ACC112 (cell line): ENCODE measurements around the gene MEA1.

Source experiments
- H2AFZ ChIP-seq: fragments of 200-600 bp; sonication (generic); one replicate; pipeline ENCODE4 v1.6.0; 2017; ENCODE audit warnings: antibody characterized with exemption, low read length; ENCODE audit not compliant: unreplicated experiment
- H3K27ac ChIP-seq: fragments of 200-600 bp; sonication (generic); 2 replicates; pipeline ENCODE4 v1.5.1; 2014; ENCODE audit warnings: low read depth, mild to moderate bottlenecking, antibody characterized with exemption, low read length, moderate library complexity
- H3K27me3 ChIP-seq: fragments of 200-600 bp; sonication (generic); 2 replicates; pipeline ENCODE4 v1.6.1; 2014; ENCODE audit warnings: mild to moderate bottlenecking, antibody characterized with exemption, low read length, moderate library complexity, mixed read lengths; ENCODE audit not compliant: insufficient read depth
- H3K36me3 ChIP-seq: fragments of 200-600 bp; sonication (generic); 2 replicates; pipeline ENCODE4 v1.6.1; 2016; ENCODE audit warnings: mild to moderate bottlenecking, antibody characterized with exemption, low read length, moderate library complexity, mixed read lengths; ENCODE audit not compliant: insufficient read depth
- H3K4me1 ChIP-seq: fragments of 200-600 bp; sonication (generic); one replicate; pipeline ENCODE4 v1.6.1; 2016; ENCODE audit warnings: low read length, mixed read lengths; ENCODE audit not compliant: insufficient read depth, unreplicated experiment, control insufficient read depth
- H3K4me3 ChIP-seq: fragments of 200-600 bp; sonication (generic); 2 replicates; pipeline ENCODE4 v1.5.1; 2014; ENCODE audit warnings: mild to moderate bottlenecking, low read depth, low read length
- H3K79me2 ChIP-seq: fragments of 200-600 bp; sonication (generic); one replicate; pipeline ENCODE4 v1.6.0; 2016; ENCODE audit warnings: low read length; ENCODE audit not compliant: control insufficient read depth, unreplicated experiment, insufficient read depth

MEA1 gene

GRCh38 chr6:43021270-43022047 lies 7.7 kb upstream of the MEA1 start, which contains the start of gene RRP36:
TSS of gene RRP36 (plus strand) at chr6:43021623. CDS start at chr6:43021655, 32 bp downstream.
- no peaks in the 10 kb centered on the region for H3K27me3 ChIP-seq
- H3K4me1 ChIP-seq = peaks cover 13% of the 10 kb centered on the region
- peaks cover 8% of the 10 kb centered on the region; the same call in 1 of the 2 replicates for H3K36me3 ChIP-seq
- peak within 1 kb of the TSS; percentile 100 for H3K4me3 ChIP-seq
- H2AFZ ChIP-seq = peak within 1 kb of the TSS; percentile 40
- peaks cover 46% of the 10 kb centered on the region for H3K79me2 ChIP-seq
- H3K27ac ChIP-seq = peak within 1 kb of the TSS; percentile 75

GRCh38 chr6:43020847-43021246 lies 7.1 kb upstream of the MEA1 start:
- Histone ChIP-seq H3K27ac (peak overlapping the region; percentile 75), H3K27me3 (no peaks in the 10 kb centered on the region), H3K79me2 (peaks cover 52% of the 10 kb centered on the region), H3K4me3 (peak overlapping the region; percentile 100), H2AFZ (no peak overlapping the region), H3K36me3 (peaks cover 8% of the 10 kb centered on the region; the same call in 1 of the 2 replicates), H3K4me1 (peaks cover 19% of the 10 kb centered on the region)

GRCh38 chr6:43020052-43020705 lies 6.4 kb upstream of the MEA1 start:
- H3K27ac ChIP-seq = peak overlapping the region; percentile 1; the same call in 1 of the 2 replicates
- no peak overlapping the region for H3K4me3 ChIP-seq

GRCh38 chr6:43019152-43019551 lies 5.4 kb upstream of the MEA1 start:
- no peak overlapping the region for H3K27ac ChIP-seq
- H3K4me3 ChIP-seq = no peak overlapping the region
- peaks cover 59% of the 10 kb centered on the region for H3K79me2 ChIP-seq
- H2AFZ ChIP-seq = no peak overlapping the region
- no peaks in the 10 kb centered on the region; the same call in 1 of the 2 replicates for H3K36me3 ChIP-seq
- H3K4me1 ChIP-seq = peaks cover 24% of the 10 kb centered on the region
- H3K27me3 ChIP-seq = no peaks in the 10 kb centered on the region

More at GRCh38 chr6:43020052-43020705, 6.4 kb upstream of the MEA1 start:
- Histone ChIP-seq H3K27me3 (no peaks in the 10 kb centered on the region), H2AFZ (no peak overlapping the region), H3K79me2 (peaks cover 58% of the 10 kb centered on the region), H3K36me3 (peaks cover 8% of the 10 kb centered on the region; the same call in 1 of the 2 replicates), H3K4me1 (peaks cover 24% of the 10 kb centered on the region)

GRCh38 chr6:43016943-43017334 lies 3.2 kb upstream of the MEA1 start:
- Histone ChIP-seq H3K36me3 (no peaks in the 10 kb centered on the region; the same call in 1 of the 2 replicates), H3K27ac (no peak overlapping the region), H3K27me3 (no peaks in the 10 kb centered on the region), H3K4me1 (peaks cover 29% of the 10 kb centered on the region), H2AFZ (no peak overlapping the region), H3K79me2 (peaks cover 55% of the 10 kb centered on the region), H3K4me3 (no peak overlapping the region)

- peaks cover 34% of the 10 kb centered on the region for H3K4me1 ChIP-seq
- no peak overlapping the region for H2AFZ ChIP-seq
- no peak overlapping the region for H3K4me3 ChIP-seq
- H3K27ac ChIP-seq = no peak overlapping the region
- H3K27me3 ChIP-seq = no peaks in the 10 kb centered on the region
- H3K36me3 ChIP-seq = no peaks in the 10 kb centered on the region; the same call in 1 of the 2 replicates
- H3K79me2 ChIP-seq = peaks cover 53% of the 10 kb centered on the region
Observed at GRCh38 chr6:43016176-43016942, 2.6 kb upstream of the MEA1 start.

- Histone ChIP-seq H3K4me3 (peak overlapping the region; percentile 89), H3K36me3 (peaks cover 2% of the 10 kb centered on the region; the same call in 1 of the 2 replicates), H3K27me3 (no peaks in the 10 kb centered on the region), H3K79me2 (peaks cover 53% of the 10 kb centered on the region), H3K27ac (peak overlapping the region; percentile 64), H3K4me1 (peaks cover 28% of the 10 kb centered on the region), H2AFZ (peak overlapping the region; percentile 23)
Observed at GRCh38 chr6:43014434-43014909, 726 bp upstream of the MEA1 start.

GRCh38 chr6:43013097-43013842 lies 476 bp downstream of the MEA1 start:
- peaks cover 7% of the 10 kb centered on the region; the same call in 1 of the 2 replicates for H3K36me3 ChIP-seq
- H2AFZ ChIP-seq = peak overlapping the region; percentile 81
- H3K27ac ChIP-seq = peak overlapping the region; percentile 16; the same call in 1 of the 2 replicates
- peaks cover 28% of the 10 kb centered on the region for H3K4me1 ChIP-seq
- no peaks in the 10 kb centered on the region for H3K27me3 ChIP-seq
- peak overlapping the region; percentile 89 for H3K4me3 ChIP-seq
- H3K79me2 ChIP-seq = peaks cover 53% of the 10 kb centered on the region

GRCh38 chr6:43012364-43012763 lies 1.4 kb downstream of the MEA1 start:
- Histone ChIP-seq H3K27me3 (no peaks in the 10 kb centered on the region), H3K4me1 (peaks cover 28% of the 10 kb centered on the region), H3K4me3 (peak overlapping the region; percentile 89), H3K36me3 (peaks cover 8% of the 10 kb centered on the region), H2AFZ (no peak overlapping the region), H3K27ac (no peak overlapping the region), H3K79me2 (peaks cover 49% of the 10 kb centered on the region)
